ENCODE measurements around the gene SMYD2. TPM values are rescaled to one million over a fixed set of nuclear protein-coding genes. Genes with fewer than 3 reads are reported as not detected.

SMYD2 gene
- total RNA-seq, 4 donors from 2014 or later = 25.3 to 30.7 (median 27.8) TPM

DNA sequence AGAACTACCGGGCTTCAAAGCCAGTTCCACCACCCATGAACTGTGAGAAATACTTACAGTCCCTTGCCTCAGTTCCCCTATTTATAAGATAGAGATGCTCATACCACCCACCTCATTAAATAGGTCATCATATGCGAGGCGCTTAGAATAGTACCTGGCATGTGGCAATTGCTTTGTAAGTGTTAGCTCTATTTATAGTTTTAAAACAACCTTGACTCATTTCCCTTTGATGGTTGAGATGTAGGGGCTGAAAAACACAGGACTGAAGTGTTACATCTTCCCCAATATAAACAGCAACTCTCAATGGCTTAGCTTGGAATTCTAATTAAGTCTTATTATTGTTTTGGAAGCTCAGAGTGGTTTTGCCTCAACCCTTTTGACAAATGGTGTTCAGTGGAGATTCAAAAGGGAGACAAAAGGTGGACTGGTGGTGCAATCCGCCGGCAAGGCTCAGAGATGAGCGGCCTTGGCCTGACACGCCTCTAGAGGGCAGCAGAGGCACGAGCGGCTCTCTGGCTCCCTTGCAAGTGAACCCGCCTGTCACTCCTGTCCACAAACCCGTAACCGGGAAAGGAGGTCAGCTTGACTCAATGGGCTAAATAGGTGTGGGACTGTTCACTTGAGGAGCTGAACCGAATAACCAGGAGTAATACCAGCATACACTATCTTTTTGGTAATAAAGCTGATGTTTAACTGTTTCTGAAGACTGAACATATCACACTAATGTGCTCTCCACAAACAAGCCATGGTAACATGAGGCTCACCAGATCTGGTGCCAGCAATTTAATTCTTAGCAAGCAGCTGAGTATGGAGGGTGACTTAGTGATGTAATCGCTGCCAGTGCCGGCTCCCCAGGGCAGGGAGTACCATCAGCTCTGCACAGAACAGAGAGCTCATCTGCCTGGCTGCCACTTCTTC, 19.5 kb upstream of the SMYD2 start:
- TF ChIP-seq POLR2A (IDR thresholded peaks at IDR 0.05) = no peak
- TF ChIP-seq, protein P1, sequence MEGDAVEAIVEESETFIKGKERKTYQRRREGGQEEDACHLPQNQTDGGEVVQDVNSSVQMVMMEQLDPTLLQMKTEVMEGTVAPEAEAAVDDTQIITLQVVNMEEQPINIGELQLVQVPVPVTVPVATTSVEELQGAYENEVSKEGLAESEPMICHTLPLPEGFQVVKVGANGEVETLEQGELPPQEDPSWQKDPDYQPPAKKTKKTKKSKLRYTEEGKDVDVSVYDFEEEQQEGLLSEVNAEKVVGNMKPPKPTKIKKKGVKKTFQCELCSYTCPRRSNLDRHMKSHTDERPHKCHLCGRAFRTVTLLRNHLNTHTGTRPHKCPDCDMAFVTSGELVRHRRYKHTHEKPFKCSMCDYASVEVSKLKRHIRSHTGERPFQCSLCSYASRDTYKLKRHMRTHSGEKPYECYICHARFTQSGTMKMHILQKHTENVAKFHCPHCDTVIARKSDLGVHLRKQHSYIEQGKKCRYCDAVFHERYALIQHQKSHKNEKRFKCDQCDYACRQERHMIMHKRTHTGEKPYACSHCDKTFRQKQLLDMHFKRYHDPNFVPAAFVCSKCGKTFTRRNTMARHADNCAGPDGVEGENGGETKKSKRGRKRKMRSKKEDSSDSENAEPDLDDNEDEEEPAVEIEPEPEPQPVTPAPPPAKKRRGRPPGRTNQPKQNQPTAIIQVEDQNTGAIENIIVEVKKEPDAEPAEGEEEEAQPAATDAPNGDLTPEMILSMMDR (IDR thresholded peaks at IDR 0.05) = peak; percentile 79 to 96
- no peak for TF ChIP-seq POLR2AphosphoS5 (IDR thresholded peaks at IDR 0.05)
- Histone ChIP-seq H3K4me1 (peaks cover 7% of the 10 kb centered on the region), H3K9me3 (no peaks in the 10 kb centered on the region), H3K27ac (no peak overlapping the region), H3K36me3 (no peaks in the 10 kb centered on the region), H3K4me3 (no peak overlapping the region), H3K27me3 (peaks cover 33% of the 10 kb centered on the region)
- DNase-seq (ENCODE audit: low spot score in 2 of 2) = peak; percentile 88 to 89
- 11% methylated on average over 15 of the region's 15 CpGs for WGBS

DNA sequence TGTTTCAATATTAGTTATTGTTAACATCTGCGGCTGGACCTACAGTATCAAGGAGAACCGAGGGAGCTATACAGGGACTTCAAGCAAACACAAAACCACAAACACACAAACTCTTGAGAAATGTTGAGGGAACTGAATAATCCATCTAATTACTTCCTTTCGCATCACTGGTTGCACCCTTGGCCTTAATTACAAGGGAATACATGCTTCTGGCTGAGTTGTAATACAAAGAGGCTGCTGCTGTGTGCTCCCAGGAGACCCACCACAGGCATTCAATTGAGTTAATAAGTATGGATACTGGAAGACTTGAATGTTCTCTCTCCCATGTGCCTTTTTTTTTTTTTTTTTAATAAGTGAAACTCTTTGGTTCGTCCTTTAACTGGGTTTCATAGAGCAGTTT, 16.8 kb upstream of the SMYD2 start:
- H3K4me3 ChIP-seq = no peak overlapping the region
- DNase-seq (ENCODE audit: low spot score in 2 of 2) = no peak
- H3K27me3 ChIP-seq = peaks cover 48% of the 10 kb centered on the region
- no peaks in the 10 kb centered on the region for H3K9me3 ChIP-seq
- H3K27ac ChIP-seq = no peak overlapping the region
- H3K36me3 ChIP-seq = no peaks in the 10 kb centered on the region
- 72% methylated on average over 4 of the region's 4 CpGs for WGBS
- peaks cover 7% of the 10 kb centered on the region for H3K4me1 ChIP-seq
- no peak for TF ChIP-seq EP300 (IDR thresholded peaks at IDR 0.05)

- Histone ChIP-seq H3K27me3 (peaks cover 55% of the 10 kb centered on the region), H3K27ac (no peak overlapping the region), H3K4me3 (no peak overlapping the region), H3K36me3 (no peaks in the 10 kb centered on the region), H3K4me1 (peaks cover 7% of the 10 kb centered on the region), H3K9me3 (no peaks in the 10 kb centered on the region)
- no peak for TF ChIP-seq POLR2AphosphoS5 (IDR thresholded peaks at IDR 0.05)
- TF ChIP-seq EP300 (IDR thresholded peaks at IDR 0.05) = no peak
- WGBS = 63% methylated on average over 3 of the region's 3 CpGs
- DNase-seq (ENCODE audit: low spot score in 2 of 2) = no peak
Observed at GRCh38 chr1:214264976-214265375, 16.0 kb upstream of the SMYD2 start.

DNA sequence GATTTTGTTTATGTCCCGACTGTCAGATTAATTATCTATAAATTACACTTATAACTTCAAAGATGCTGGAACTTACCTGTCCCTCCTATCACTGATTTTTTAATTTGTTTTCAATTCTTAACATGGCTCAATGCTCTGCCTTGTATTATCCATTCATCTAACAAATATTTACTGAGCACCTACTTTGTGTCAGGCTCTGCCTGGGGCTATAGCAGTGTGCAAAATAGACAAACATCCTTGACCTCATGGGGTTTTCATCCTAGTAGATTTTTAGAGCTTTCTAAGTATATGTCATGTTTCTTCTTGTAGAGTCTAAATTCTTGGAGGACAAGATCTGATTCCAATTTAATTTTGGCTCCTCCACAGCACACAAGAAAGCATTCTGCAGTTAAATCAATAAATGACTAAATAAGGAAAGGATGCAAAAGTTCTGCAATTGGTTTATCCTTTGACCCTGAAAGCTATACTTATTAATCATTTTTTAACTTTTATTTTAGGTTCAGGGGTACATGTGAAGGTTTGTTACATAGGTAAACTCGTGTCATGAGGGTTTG, 10.8 kb upstream of the SMYD2 start:
- 34% methylated on average over 2 of the region's 2 CpGs for WGBS
- no peak for DNase-seq (ENCODE audit: low spot score in 2 of 2)

DNA sequence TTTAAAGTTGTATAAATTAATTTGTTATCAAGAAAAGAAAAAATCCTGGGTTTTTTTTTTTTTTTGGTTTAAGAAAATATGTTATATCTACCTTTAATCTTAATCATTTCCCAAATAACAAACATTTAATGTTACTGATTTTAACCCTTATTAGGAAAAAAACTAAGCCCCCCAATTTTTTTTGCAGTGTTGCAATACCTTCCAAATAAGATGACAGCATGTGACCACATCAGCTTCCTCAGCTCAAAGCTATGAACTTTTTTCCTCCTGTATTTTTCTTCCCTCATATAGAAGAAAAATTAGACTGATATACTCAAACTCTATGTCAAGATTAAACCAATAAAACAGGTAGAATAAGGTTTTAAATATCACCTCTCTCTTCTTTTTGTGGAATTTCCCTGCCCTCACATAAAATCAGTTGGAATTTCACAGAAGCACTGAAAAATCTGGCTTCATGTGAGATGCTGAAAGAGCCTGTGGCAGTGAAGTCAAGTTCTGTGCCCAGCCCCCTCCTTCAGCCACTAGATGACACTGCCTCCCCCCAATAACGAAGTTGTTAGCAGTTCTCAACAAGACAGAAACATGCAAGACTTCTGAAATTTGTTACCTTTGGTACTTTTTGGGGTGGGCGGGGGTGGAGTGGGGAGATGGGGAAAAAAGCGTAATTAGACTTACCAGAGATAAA, 9.6 kb upstream of the SMYD2 start:
- H3K27me3 ChIP-seq = peaks cover 33% of the 10 kb centered on the region
- no peak for DNase-seq (ENCODE audit: low spot score in 2 of 2)
- no peaks in the 10 kb centered on the region for H3K36me3 ChIP-seq
- H3K27ac ChIP-seq = no peak overlapping the region
- TF ChIP-seq POLR2A (IDR thresholded peaks at IDR 0.05) (no peak), POLR2AphosphoS5 (IDR thresholded peaks at IDR 0.05) (no peak), EP300 (IDR thresholded peaks at IDR 0.05) (no peak)
- TF ChIP-seq, protein P1 (IDR thresholded peaks at IDR 0.05) = no peak
- H3K9me3 ChIP-seq = no peaks in the 10 kb centered on the region
- WGBS = 57% methylated on average over 3 of the region's 3 CpGs
- no peak overlapping the region for H3K4me3 ChIP-seq
- no peaks in the 10 kb centered on the region for H3K4me1 ChIP-seq

More for the DNA sequence above, 10.8 kb upstream of the SMYD2 start:
- Histone ChIP-seq H3K9me3 (no peaks in the 10 kb centered on the region), H3K4me1 (no peaks in the 10 kb centered on the region), H3K27ac (no peak overlapping the region), H3K36me3 (no peaks in the 10 kb centered on the region), H3K4me3 (no peak overlapping the region), H3K27me3 (peaks cover 40% of the 10 kb centered on the region)
- no peak for TF ChIP-seq POLR2A (IDR thresholded peaks at IDR 0.05)
- TF ChIP-seq POLR2AphosphoS5 (IDR thresholded peaks at IDR 0.05) = no peak
- TF ChIP-seq, protein P1 (IDR thresholded peaks at IDR 0.05) = no peak
- TF ChIP-seq EP300 (IDR thresholded peaks at IDR 0.05) = no peak
